D721Med (cell line): ENCODE data around the gene STK32A.
A peak's percentile ranks its signal among the peaks of the same experiment; 100 is the strongest.

Source experiments
- DNase-seq: peaks from one replicate; pipeline ENCODE4 v3.0.0; 2011; ENCODE audit warnings: low spot score; ENCODE audit not compliant: insufficient read length
- FAIRE-seq: peaks from 2 replicates; lab custom pipeline; 2011; peaks lifted over from hg19 to GRCh38; lab: Jason Lieb, UNC
- TF ChIP-seq, protein P1 (sequence below): IDR thresholded peaks from 2 replicates; pipeline ENCODE4 v1.5.1; 2012; ENCODE audit warnings: mild to moderate bottlenecking, control low read depth; ENCODE audit not compliant: insufficient read depth; ENCODE audit errors: missing control alignments

The STK32A gene

DNA sequence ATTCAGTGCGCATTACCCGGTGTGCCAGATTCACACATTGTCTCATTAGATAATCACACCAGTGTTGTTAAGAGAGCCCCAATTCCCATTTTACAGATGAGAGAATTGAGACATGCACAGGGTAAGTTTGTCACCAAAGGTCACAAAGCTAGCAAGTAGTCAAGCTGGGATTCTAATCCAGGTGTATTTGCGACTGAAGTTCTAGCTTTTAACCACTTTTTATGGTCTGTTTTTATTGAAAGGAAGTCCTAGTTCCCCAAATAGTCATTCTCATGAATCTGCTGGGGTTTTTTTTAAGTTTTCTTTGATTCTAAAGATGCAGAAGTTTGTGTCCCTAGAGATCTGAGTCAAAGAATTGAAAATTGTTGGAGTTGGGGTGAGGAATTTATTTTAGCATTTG lies 138.5 kb downstream of the STK32A start:
- FAIRE-seq (no peak), DNase-seq (no peak)
- TF ChIP-seq, protein P1, sequence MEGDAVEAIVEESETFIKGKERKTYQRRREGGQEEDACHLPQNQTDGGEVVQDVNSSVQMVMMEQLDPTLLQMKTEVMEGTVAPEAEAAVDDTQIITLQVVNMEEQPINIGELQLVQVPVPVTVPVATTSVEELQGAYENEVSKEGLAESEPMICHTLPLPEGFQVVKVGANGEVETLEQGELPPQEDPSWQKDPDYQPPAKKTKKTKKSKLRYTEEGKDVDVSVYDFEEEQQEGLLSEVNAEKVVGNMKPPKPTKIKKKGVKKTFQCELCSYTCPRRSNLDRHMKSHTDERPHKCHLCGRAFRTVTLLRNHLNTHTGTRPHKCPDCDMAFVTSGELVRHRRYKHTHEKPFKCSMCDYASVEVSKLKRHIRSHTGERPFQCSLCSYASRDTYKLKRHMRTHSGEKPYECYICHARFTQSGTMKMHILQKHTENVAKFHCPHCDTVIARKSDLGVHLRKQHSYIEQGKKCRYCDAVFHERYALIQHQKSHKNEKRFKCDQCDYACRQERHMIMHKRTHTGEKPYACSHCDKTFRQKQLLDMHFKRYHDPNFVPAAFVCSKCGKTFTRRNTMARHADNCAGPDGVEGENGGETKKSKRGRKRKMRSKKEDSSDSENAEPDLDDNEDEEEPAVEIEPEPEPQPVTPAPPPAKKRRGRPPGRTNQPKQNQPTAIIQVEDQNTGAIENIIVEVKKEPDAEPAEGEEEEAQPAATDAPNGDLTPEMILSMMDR, result no peak

DNA sequence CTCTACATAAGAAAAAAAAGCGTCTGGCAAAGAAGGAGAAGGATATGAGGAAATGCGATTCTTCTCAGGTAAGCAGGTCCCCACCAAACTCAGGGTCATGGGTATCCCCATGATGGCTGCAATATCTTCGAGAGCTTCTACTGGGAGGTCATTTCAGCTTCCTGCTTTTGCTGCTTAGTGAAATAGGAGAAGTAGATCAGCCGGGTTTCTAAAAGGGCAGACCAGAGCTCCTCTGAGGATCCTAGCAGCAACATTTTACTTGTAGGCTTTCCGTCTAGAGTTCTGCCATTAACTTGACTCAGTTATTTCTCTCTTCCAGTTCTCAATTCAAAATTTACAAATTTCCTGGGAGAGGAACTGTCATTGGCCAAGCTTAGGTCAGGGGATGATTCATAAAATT lies 140.3 kb downstream of the STK32A start:
- no peak for FAIRE-seq
- TF ChIP-seq, protein P1, result no peak
- no peak for DNase-seq

DNA sequence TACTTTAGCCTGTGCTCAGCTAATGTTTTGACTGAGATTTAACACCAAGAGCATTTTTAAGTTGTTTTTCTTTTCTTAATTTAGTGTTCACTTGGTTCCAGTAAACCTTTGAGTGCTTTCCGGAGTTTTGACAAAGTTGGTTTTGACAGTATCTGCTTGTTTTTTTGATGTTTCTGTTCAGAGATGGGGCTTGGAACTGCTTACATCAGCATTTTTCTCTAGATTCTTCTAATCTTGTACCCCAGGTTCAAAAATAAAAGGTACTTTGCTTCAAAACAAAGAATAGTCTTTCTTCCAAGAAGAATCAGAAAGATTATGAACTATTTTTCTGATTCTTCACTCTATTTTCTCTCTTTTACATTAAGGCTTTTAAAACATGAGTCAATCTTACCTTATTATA lies 142.9 kb downstream of the STK32A start:
- DNase-seq (no peak), FAIRE-seq (no peak)
- TF ChIP-seq, protein P1, result no peak

DNA sequence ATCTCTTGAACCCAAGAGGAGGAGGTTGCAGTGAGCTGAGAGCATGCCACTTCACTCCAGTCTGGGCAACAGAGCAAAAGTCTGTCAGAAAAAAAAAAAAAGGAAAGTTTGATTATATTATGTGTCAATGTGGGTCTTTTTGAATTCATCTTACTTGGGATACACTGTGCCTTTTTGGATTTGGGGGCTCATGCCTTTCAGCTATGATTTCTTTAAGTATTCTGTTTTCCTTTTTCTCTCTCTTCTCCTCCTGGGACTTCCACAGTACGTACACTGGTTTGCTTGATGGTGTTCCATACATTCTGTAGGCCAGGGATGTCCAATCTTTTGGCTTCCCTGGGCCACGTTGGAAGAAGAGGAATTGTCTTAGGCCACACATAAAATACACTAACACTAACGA lies 146.7 kb downstream of the STK32A start:
- DNase-seq (no peak), FAIRE-seq (no peak)
- TF ChIP-seq, protein P1, result no peak

DNA sequence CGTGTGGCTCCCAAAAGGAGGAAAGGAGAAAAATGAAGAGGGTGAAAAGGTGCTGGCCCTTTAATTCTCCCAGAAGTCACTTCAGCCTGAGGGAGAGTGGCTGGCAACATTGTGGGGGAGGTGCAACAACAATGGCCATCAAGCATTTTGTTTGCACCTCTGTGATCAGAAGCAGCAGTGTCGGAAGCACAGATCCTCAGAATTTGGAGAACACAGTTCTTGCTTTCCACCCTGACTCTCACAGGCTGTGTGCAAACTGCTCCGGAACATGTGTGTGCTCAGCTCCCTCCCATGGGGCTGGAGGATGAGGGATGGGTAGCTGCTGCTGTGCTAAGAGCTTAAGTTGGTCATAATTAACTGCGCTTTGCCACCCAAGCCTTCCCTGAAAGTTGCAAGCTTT lies 147.9 kb downstream of the STK32A start:
- TF ChIP-seq, protein P1, result no peak
- DNase-seq (no peak), FAIRE-seq (peak; percentile 41)

DNA sequence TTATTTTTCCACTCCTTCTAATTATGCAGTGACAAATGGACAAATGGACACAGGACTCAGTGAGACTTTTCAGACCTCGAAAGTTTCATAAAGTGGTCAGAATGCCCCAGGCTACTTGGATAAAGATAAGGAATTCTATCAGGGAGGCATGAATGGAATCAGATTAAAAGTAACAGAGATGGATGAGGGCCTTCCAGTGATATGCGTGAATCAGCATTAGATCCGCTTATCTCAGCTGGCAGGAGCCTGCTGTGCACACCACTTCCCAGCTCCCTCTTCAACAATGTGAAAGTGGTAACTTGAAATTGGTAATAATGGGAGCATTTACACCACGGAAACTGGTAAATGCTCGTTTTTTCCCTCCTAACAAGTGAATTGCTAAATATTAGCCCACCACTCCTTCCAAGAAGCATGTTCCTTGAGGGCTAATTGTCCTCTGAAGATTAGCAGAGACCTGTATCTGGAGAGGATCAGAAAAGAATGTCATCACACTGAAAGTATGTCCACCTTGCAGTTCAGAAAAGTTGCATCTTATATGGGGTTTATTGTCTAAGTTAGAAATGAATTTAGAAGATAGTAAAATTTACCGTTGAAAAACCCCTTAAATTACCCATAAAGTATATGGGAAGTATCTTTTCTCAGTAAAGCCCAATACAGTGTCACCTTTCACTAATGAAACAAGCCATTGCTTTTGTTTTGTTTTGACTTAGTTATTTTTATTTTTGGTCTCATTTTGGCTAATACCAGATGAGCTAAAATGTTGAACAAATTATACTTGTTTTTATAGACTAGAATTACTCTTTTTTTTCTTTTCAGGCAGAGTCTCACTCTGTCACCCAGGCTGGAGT lies 149.7 kb downstream of the STK32A start:
- peak; percentile 11 for FAIRE-seq
- DNase-seq, result no peak
- TF ChIP-seq, protein P1, result no peak

DNA sequence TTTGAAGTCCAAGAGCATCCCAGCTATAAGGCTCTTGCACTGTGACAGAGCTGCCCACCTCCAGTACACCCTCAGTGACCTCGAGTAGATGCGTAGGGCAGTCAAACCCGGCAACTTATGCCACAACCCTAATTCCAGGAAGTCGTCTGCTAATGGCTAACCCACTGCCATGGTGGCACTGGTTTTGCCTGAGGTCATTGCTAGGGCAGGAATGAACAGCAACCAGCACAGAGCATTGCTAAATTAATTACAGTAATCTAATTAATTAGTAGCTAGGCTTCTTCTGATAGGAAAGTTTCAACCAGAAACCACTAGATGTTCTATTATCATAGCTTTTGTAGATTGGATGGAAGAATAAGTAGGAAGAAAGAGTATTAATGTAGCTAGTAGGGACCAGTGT lies 152.3 kb downstream of the STK32A start:
- TF ChIP-seq, protein P1, result no peak
- no peak for DNase-seq
- no peak for FAIRE-seq
